ENCODE results near the gene ZKSCAN7.
"Not testable (repeated sequence)": the region's sequence is repeated elsewhere in the genome, so short reads cannot be mapped to it uniquely, and the experiment has no call there.

Gene ZKSCAN7

DNA sequence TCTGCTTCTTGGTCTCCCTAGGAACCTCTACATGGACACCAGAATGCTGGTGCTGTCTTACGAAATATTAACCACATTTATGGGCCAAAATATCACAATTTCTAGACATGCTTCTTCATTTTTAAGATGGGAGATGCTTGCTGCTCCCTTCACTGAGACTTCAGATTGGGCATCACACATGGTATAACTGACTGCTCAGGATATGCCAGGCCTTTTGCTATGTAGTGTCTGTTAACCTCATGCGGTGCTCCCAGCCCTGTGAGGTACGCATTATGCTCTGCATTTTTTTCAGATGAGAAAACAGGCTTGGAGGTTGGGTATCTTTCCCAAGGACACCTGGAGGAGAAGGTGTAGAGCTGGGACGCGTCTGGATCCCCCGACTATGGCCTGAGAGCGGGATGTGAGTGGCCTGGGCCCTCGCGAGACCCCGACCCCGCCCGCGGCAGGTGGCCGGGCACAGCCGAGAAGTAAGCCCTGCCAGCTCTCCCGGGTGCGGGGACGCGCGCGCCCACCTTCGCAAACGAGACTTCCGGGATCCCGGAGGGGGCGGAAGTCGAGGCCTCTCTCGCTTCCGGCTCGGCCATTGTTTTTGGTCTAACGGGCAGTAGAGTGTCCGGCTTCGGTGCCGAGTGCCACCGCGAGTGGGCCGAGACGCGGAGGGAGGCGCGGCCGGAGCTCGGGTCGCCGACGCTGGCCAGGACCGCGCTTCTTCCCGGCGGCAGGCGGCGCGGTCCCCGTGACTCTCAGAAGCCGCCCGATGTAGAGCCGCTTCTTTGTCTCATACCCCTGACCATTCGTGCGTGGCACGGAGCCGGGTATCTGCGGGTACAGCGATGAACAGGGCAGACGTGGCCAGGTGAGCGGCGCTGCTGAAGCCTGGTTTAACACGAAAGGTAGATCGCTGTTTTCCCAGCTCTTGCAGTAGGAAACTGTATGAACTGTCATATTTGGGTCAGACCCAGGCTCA, at the start of gene ZKSCAN7:
ZKSCAN7 (plus strand) TSS at position 568 of the 967 bp plus-strand sequence. CDS start 1,855 bp downstream, outside the sequence.
- in situ Hi-C loops (cut with MboI; ENCODE audit: low sequenced_read_pairs): no loop called here

- in situ Hi-C loops (cut with MboI; ENCODE audit: low sequenced_read_pairs): no loop called here
Measured at GRCh38 chr3:44506556-44506955, 48.4 kb upstream of the ZKSCAN7 start.

DNA sequence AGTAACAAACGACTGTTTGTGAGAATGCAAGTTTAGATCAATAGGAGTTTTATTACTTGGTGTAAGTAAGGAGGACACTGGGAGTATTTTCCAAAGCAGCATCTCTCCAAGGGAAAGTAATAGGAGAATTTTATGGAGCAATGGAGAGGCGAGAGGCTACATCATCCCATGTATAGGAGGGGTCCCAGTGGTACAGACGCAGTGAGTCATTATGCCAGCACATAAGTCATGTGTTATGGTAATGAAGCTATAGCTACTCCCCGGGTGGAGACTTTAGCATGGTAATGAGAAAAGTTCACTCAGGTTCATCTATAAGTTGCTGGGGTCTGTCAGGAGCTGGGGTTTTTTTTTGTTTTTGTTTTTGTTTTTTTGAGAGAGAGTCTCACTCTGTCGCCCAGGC, 48.0 kb upstream of the ZKSCAN7 start:
- in situ Hi-C loops (cut with MboI; ENCODE audit: low sequenced_read_pairs): no loop called here

GRCh38 chr3:44509393-44509921, 45.5 kb upstream of the ZKSCAN7 start:
- in situ Hi-C loops (cut with MboI; ENCODE audit: low sequenced_read_pairs): no loop called here

GRCh38 chr3:44510000-44510368, 45.0 kb upstream of the ZKSCAN7 start:
- in situ Hi-C loops (cut with MboI; ENCODE audit: low sequenced_read_pairs): no loop called here

DNA sequence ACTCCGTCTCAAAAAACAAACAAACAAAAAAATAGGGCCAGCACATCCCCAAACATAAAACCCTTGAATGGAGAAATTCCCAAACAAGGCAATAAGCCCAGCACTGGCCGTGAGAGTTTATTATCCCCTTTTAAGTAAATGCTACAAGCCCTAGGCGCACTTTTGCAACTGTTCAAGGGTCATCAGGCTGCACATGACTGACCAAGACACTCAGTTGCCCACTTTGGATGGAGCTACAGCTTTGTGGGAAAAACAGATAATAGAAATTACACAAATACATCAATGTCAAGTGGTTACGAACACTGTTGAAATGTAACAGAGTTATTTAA, 43.8 kb upstream of the ZKSCAN7 start:
- in situ Hi-C loops (cut with MboI; ENCODE audit: low sequenced_read_pairs): no loop called here

DNA sequence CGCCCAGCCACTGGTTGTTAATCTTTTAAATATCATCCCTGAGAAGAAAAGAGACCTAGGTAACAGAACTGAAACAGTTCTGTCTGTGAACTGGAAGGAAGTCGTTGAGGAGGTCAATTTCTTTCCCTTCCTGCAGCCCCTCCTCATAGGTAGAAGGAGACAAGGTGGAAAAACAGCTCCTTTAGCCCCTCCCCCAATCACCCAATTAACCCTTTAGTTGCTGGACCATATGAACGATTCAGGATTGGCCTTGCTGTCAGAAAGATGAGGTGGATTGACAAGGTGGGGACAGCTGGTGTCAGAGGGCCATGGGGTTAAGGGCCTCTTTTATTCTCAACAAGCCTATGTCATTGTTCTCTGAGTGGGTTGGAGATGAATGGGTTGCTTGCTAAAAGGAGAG, 41.5 kb upstream of the ZKSCAN7 start:
- in situ Hi-C loops (cut with MboI; ENCODE audit: low sequenced_read_pairs): no loop called here

- in situ Hi-C loops (cut with MboI; ENCODE audit: low sequenced_read_pairs): no loop called here
Measured at GRCh38 chr3:44516230-44516629, 38.8 kb upstream of the ZKSCAN7 start.

DNA sequence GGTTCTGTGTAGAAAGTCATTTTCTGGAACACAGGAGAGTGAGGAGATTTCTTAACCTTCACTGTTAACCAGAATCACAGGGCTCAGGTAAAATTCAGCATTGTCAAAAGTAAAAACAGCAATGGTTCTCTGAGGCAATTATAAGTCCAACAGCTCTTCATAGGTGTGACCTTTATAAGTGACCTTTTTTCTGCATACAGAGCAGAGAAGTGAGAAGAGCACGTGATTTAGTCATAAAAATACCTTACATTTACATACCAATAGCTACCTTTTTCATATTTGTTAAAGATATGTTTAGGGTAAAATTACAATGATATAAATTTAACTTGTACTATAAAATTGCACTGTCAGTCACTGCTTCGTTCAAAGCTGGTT, 36.2 kb upstream of the ZKSCAN7 start:
- in situ Hi-C loops (cut with MboI; ENCODE audit: low sequenced_read_pairs): no loop called here

- in situ Hi-C loops (cut with MboI; ENCODE audit: low sequenced_read_pairs): no loop called here
Measured at GRCh38 chr3:44521721-44522120, 33.3 kb upstream of the ZKSCAN7 start.

DNA sequence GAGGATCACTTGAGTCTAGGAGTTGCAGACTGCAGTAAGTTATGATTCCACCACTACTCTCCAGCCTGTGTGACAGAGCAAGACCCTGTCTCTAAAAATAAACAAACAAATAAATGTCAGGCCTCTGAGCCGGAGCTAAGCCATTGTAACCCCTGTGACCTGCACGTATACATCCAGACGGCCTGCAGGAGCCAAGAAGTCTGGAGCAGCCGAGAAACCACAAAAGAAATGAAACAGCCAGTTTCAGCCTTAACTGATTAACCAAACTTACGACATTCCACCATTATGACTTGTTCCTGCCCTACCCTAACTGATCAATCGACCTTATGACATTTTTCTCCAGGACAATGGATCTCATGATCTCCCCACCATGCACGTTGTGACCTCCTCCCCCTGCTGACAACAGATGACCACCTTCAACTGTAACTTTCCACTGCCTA, 32.5 kb upstream of the ZKSCAN7 start:
- in situ Hi-C loops (cut with MboI; ENCODE audit: low sequenced_read_pairs): no loop called here

DNA sequence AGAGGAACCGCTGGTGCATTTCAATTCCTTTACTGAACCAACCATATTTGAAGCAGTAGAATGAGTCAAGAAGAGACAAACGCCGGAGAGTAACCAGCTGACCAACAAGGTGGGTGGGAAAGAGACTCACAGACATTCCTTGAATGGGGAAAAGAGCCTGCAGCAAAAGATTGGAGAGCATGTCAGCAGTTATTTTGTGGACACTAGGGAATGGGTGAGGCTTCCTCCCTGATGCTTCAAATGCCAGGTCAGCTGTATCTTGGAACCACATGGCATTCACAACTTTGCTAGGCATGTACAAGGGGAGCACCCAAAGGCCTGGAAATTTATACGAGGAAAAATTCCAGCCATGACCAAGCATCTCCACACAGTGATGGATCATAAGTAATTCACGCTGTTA, 29.9 kb upstream of the ZKSCAN7 start:
- in situ Hi-C loops (cut with MboI; ENCODE audit: low sequenced_read_pairs): no loop called here

- in situ Hi-C loops (cut with MboI; ENCODE audit: low sequenced_read_pairs): no loop called here
Measured at GRCh38 chr3:44529927-44530326, 25.1 kb upstream of the ZKSCAN7 start.

- in situ Hi-C loops (cut with MboI; ENCODE audit: low sequenced_read_pairs): no loop called here
Measured at GRCh38 chr3:44530911-44531310, 24.1 kb upstream of the ZKSCAN7 start.

GRCh38 chr3:44534659-44535058, 20.3 kb upstream of the ZKSCAN7 start:
- in situ Hi-C loops (cut with MboI; ENCODE audit: low sequenced_read_pairs): not testable (repeated sequence)

GRCh38 chr3:44535364-44535763, 19.6 kb upstream of the ZKSCAN7 start:
- in situ Hi-C loops (cut with MboI; ENCODE audit: low sequenced_read_pairs): no loop called here

DNA sequence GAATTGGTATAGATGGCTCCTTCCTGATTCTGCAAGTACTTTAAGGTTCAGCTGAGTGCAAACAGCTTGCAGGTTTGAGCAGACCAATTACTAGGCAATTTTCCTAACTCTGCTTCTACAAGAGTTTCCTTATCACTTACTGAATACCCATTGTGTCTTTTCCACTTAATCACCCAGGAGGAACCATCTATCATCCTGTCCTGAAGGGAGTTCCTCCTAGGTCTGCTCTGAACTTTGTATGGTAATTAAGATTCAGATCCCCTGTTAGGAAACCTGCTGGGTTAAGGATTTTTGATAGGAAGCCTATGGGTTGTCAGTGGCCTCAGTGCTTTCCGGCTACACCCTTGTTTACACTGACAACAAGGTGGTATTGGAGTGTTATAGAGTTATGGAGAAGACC, 10.2 kb upstream of the ZKSCAN7 start:
- in situ Hi-C loops (cut with MboI; ENCODE audit: low sequenced_read_pairs): not testable (repeated sequence)

- in situ Hi-C loops (cut with MboI; ENCODE audit: low sequenced_read_pairs): no loop called here
Measured at GRCh38 chr3:44555723-44556122, 730 bp downstream of the ZKSCAN7 start.

DNA sequence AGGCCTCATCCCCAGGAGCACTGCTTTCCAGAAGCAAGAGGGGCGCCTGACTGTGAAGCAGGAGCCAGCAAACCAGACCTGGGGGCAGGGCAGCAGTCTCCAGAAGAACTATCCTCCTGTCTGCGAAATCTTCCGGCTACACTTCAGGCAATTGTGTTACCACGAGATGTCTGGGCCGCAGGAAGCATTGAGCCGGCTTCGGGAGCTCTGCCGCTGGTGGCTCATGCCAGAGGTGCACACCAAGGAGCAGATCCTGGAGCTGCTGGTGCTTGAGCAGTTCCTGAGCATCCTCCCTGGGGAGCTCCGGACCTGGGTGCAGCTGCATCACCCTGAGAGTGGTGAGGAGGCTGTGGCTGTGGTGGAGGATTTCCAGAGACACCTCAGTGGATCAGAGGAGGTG, 2.1 kb downstream of the ZKSCAN7 start:
- in situ Hi-C loops (cut with MboI; ENCODE audit: low sequenced_read_pairs): no loop called here

GRCh38 chr3:44561076-44561475, 6.1 kb downstream of the ZKSCAN7 start:
- in situ Hi-C loops (cut with MboI; ENCODE audit: low sequenced_read_pairs): no loop called here

GRCh38 chr3:44562147-44562546, 7.2 kb downstream of the ZKSCAN7 start:
- in situ Hi-C loops (cut with MboI; ENCODE audit: low sequenced_read_pairs): no loop called here

GRCh38 chr3:44568561-44568960, 13.6 kb downstream of the ZKSCAN7 start:
- in situ Hi-C loops (cut with MboI; ENCODE audit: low sequenced_read_pairs): no loop called here

DNA sequence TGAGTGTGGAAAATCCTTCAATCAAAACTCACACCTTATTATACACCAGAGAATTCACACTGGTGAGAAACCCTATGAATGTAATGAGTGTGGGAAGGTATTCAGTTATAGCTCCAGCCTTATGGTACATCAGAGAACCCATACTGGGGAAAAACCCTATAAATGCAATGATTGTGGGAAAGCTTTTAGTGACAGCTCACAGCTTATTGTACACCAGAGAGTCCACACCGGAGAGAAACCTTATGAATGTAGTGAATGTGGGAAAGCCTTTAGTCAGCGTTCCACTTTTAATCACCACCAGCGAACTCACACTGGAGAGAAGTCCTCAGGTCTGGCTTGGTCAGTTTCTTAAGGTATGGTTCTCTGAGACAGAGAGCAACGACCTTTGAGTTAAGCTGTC, 16.0 kb downstream of the ZKSCAN7 start:
- in situ Hi-C loops (cut with MboI; ENCODE audit: low sequenced_read_pairs): no loop called here

Data from HL-60/S4 treated with phorbol 12-myristate 13-acetate at 8.2 ng/mL for 4 days and 3 days (cell line).